Measurements from ENCODE around the gene DYRK2. TPM values are rescaled to one million over a fixed set of nuclear protein-coding genes. Genes with fewer than 3 reads are reported as not detected.

The DYRK2 gene
- total and polyA plus RNA-seq, 2 experiments from 2014 or later = 7.1 to 34.1 TPM

DNA sequence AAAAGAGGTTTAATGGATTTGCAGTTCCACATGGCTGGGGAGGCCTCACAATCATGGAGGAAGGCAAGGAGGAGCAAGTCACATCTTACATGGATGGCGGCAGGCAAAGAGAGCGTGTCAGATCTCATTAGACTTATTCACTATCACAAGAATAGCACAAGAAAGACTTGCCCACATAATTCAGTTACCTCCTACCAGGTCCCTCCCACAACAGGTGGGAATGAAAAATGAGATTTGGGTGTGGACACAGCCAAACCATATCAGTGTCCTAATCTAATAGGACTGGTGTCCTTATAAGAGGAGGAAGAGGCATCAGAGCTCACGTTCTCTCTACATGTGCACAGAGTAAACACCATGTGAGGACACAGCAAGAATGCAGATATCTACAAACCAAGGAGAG lies 25.9 kb downstream of the DYRK2 start:
- Histone ChIP-seq H3K27ac (ENCODE audit: low read depth) (no peak overlapping the region), H3K4me2 (no peak overlapping the region), H3K4me1 (ENCODE audit: insufficient read depth) (no peaks in the 10 kb centered on the region), H3K9me2 (ENCODE audit: insufficient read depth) (peaks cover 8% of the 10 kb centered on the region; the same call in 1 of the 2 replicates), H3K4me3 (no peak overlapping the region), H3K36me3 (ENCODE audit: insufficient read depth) (peaks cover 9% of the 10 kb centered on the region; the same call in 1 of the 2 replicates), H4K20me1 (replicated peaks; ENCODE audit: insufficient read depth) (no peaks in the 10 kb centered on the region), H3K27me3 (ENCODE audit: insufficient read depth) (no peaks in the 10 kb centered on the region), H2AFZ (no peak overlapping the region), H3K79me2 (replicated peaks; ENCODE audit: insufficient read depth) (no peaks in the 10 kb centered on the region), H3F3A (replicated peaks; ENCODE audit: low read depth) (no peaks in the 10 kb centered on the region)
- Mint-ChIP-seq H3K4me3 (no peak overlapping the region), H3K4me1 (peaks cover 7% of the 10 kb centered on the region), H3K9me3 (peaks cover 32% of the 10 kb centered on the region), H3K27me3 (ENCODE audit: insufficient read depth, low read depth, poor library complexity) (peaks cover 4% of the 10 kb centered on the region), H3K36me3 (ENCODE audit: low read depth) (peaks cover 40% of the 10 kb centered on the region), H3K27ac (no peak overlapping the region)
- TF ChIP-seq NANOG (IDR thresholded peaks at IDR 0.05; ENCODE audit: borderline replicate concordance) (no peak), CREB1 (CRISPR knock-in tag; IDR thresholded peaks at IDR 0.05; ENCODE audit: low read depth) (no peak), ZNF331 (CRISPR knock-in tag; IDR thresholded peaks at IDR 0.05; ENCODE audit: low read depth) (no peak), ZNF114 (CRISPR knock-in tag; IDR thresholded peaks at IDR 0.05) (no peak), JUNB (IDR thresholded peaks at IDR 0.05; ENCODE audit: unreplicated experiment) (no peak), EZH2 (IDR thresholded peaks at IDR 0.05; ENCODE audit: low read depth, unreplicated experiment) (no peak), POLR2AphosphoS5 (IDR thresholded peaks at IDR 0.05; ENCODE audit: low read depth) (no peak), EZH2phosphoT487 (IDR thresholded peaks at IDR 0.05; ENCODE audit: unreplicated experiment) (no peak), STAT1 (IDR thresholded peaks at IDR 0.05; ENCODE audit: unreplicated experiment) (no peak)
- TF ChIP-seq, protein P1, sequence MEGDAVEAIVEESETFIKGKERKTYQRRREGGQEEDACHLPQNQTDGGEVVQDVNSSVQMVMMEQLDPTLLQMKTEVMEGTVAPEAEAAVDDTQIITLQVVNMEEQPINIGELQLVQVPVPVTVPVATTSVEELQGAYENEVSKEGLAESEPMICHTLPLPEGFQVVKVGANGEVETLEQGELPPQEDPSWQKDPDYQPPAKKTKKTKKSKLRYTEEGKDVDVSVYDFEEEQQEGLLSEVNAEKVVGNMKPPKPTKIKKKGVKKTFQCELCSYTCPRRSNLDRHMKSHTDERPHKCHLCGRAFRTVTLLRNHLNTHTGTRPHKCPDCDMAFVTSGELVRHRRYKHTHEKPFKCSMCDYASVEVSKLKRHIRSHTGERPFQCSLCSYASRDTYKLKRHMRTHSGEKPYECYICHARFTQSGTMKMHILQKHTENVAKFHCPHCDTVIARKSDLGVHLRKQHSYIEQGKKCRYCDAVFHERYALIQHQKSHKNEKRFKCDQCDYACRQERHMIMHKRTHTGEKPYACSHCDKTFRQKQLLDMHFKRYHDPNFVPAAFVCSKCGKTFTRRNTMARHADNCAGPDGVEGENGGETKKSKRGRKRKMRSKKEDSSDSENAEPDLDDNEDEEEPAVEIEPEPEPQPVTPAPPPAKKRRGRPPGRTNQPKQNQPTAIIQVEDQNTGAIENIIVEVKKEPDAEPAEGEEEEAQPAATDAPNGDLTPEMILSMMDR (conservative IDR thresholded peaks at IDR 0.05; ENCODE audit: low read depth in 2 of 2) = no peak
- TF ChIP-seq, protein P2, sequence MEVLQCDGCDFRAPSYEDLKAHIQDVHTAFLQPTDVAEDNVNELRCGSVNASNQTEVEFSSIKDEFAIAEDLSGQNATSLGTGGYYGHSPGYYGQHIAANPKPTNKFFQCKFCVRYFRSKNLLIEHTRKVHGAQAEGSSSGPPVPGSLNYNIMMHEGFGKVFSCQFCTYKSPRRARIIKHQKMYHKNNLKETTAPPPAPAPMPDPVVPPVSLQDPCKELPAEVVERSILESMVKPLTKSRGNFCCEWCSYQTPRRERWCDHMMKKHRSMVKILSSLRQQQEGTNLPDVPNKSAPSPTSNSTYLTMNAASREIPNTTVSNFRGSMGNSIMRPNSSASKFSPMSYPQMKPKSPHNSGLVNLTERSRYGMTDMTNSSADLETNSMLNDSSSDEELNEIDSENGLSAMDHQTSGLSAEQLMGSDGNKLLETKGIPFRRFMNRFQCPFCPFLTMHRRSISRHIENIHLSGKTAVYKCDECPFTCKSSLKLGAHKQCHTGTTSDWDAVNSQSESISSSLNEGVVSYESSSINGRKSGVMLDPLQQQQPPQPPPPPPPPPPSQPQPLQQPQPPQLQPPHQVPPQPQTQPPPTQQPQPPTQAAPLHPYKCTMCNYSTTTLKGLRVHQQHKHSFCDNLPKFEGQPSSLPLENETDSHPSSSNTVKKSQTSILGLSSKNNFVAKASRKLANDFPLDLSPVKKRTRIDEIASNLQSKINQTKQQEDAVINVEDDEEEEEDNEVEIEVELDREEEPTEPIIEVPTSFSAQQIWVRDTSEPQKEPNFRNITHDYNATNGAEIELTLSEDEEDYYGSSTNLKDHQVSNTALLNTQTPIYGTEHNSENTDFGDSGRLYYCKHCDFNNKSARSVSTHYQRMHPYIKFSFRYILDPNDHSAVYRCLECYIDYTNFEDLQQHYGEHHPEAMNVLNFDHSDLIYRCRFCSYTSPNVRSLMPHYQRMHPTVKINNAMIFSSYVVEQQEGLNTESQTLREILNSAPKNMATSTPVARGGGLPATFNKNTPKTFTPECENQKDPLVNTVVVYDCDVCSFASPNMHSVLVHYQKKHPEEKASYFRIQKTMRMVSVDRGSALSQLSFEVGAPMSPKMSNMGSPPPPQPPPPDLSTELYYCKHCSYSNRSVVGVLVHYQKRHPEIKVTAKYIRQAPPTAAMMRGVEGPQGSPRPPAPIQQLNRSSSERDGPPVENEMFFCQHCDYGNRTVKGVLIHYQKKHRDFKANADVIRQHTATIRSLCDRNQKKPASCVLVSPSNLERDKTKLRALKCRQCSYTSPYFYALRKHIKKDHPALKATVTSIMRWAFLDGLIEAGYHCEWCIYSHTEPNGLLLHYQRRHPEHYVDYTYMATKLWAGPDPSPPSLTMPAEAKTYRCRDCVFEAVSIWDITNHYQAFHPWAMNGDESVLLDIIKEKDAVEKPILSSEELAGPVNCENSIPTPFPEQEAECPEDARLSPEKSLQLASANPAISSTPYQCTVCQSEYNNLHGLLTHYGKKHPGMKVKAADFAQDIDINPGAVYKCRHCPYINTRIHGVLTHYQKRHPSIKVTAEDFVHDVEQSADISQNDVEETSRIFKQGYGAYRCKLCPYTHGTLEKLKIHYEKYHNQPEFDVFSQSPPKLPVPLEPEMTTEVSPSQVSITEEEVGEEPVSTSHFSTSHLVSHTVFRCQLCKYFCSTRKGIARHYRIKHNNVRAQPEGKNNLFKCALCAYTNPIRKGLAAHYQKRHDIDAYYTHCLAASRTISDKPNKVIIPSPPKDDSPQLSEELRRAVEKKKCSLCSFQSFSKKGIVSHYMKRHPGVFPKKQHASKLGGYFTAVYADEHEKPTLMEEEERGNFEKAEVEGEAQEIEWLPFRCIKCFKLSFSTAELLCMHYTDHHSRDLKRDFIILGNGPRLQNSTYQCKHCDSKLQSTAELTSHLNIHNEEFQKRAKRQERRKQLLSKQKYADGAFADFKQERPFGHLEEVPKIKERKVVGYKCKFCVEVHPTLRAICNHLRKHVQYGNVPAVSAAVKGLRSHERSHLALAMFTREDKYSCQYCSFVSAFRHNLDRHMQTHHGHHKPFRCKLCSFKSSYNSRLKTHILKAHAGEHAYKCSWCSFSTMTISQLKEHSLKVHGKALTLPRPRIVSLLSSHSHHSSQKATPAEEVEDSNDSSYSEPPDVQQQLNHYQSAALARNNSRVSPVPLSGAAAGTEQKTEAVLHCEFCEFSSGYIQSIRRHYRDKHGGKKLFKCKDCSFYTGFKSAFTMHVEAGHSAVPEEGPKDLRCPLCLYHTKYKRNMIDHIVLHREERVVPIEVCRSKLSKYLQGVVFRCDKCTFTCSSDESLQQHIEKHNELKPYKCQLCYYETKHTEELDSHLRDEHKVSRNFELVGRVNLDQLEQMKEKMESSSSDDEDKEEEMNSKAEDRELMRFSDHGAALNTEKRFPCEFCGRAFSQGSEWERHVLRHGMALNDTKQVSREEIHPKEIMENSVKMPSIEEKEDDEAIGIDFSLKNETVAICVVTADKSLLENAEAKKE (CRISPR knock-in tag; IDR thresholded peaks at IDR 0.05) = no peak
- TF ChIP-seq, protein P3, sequence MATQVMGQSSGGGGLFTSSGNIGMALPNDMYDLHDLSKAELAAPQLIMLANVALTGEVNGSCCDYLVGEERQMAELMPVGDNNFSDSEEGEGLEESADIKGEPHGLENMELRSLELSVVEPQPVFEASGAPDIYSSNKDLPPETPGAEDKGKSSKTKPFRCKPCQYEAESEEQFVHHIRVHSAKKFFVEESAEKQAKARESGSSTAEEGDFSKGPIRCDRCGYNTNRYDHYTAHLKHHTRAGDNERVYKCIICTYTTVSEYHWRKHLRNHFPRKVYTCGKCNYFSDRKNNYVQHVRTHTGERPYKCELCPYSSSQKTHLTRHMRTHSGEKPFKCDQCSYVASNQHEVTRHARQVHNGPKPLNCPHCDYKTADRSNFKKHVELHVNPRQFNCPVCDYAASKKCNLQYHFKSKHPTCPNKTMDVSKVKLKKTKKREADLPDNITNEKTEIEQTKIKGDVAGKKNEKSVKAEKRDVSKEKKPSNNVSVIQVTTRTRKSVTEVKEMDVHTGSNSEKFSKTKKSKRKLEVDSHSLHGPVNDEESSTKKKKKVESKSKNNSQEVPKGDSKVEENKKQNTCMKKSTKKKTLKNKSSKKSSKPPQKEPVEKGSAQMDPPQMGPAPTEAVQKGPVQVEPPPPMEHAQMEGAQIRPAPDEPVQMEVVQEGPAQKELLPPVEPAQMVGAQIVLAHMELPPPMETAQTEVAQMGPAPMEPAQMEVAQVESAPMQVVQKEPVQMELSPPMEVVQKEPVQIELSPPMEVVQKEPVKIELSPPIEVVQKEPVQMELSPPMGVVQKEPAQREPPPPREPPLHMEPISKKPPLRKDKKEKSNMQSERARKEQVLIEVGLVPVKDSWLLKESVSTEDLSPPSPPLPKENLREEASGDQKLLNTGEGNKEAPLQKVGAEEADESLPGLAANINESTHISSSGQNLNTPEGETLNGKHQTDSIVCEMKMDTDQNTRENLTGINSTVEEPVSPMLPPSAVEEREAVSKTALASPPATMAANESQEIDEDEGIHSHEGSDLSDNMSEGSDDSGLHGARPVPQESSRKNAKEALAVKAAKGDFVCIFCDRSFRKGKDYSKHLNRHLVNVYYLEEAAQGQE (IDR thresholded peaks at IDR 0.05; ENCODE audit: unreplicated experiment) = no peak
- TF ChIP-seq, protein P4, sequence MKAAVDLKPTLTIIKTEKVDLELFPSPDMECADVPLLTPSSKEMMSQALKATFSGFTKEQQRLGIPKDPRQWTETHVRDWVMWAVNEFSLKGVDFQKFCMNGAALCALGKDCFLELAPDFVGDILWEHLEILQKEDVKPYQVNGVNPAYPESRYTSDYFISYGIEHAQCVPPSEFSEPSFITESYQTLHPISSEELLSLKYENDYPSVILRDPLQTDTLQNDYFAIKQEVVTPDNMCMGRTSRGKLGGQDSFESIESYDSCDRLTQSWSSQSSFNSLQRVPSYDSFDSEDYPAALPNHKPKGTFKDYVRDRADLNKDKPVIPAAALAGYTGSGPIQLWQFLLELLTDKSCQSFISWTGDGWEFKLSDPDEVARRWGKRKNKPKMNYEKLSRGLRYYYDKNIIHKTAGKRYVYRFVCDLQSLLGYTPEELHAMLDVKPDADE (IDR thresholded peaks at IDR 0.05) = no peak
- ATAC-seq (no peak), DNase-seq (ENCODE audit: low spot score) (no peak)

Data from GM23338 (cell line).